HuH-7 (cell line): ENCODE measurements around the gene PNRC2.
A peak's percentile ranks its signal among the peaks of the same experiment; 100 is the strongest.
"Not testable (repeated sequence)": the region's sequence is repeated elsewhere in the genome, so short reads cannot be mapped to it uniquely, and the experiment has no call there.

Source experiments
- DNase-seq: peaks from one replicate; pipeline ENCODE4 v3.0.0; 2011; ENCODE audit warnings: low spot score

The PNRC2 gene

DNA sequence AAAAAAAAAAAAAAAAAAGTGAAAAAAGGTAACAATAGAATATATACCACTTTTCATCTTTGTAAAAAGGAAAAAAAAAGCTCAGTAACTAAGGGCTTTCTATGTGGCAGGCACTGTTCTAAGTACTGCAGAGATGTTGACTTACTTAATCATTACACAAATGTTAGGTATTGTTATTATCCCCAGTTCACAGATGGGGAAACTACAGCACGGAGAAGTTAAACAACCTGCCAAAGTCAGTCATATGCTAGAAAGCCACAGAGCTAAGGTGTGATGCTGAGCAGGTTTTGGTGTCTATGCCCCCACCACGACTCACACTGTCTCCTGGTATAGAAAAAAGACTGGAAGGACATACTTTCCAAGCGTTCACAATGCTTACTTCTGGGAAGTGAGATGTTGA, 6.6 kb upstream of the PNRC2 start:
- DNase-seq = no peak

DNA sequence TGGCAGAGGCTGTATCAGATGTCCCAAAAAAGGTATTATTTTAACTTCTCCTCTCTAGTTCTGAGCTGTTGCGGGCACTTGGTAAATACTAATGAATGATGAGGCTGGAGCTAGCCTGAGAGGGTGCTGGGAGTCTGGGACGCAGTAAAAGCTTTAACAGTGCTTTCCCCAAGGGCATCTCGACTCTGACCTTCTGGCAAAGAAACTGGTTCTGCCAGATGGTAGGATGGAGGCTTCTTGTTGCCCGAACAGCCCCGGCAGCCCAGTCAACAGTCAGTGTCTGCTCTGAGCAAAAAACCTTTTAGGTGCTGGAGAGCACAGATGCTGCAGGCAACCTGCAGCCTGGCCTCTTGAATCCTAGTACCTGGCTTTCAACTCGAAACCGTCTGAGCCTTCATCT, 2.5 kb upstream of the PNRC2 start:
- no peak for DNase-seq

DNA sequence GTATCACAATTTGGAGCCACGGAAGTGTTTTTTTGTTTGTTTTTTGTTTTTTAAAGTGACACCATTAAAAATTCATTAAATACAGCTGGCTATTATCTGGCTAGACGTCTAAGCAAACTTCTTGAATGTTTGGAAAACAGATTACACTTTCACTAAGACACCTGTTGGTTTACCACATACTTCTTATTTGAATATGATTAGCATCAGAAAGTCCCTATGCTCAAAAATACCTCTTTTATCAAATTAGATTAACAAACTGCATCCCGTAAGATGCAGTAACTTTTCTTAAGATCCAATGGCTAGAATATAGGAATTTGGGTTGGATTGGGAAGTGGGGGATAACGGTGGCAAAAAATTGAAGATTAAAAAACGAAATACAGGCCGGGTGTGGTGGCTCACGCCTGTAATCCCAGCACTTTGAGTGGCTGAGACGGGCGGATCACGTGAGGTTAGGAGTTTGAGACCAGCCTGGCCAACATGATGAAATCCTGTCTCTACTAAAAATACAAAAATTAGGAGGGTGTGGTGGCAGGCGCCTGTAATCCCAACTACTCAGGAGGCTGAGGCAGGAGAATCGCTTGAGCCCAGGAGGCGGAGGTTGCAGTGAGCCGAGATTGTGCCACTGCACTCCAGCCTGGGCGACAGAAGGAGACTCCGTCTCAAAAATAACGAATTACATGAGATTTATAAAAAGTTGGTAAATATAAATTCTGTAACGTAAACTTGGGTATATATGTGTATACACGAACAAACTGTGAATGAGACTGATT, 1.4 kb upstream of the PNRC2 start:
- not testable (repeated sequence) for DNase-seq

DNA sequence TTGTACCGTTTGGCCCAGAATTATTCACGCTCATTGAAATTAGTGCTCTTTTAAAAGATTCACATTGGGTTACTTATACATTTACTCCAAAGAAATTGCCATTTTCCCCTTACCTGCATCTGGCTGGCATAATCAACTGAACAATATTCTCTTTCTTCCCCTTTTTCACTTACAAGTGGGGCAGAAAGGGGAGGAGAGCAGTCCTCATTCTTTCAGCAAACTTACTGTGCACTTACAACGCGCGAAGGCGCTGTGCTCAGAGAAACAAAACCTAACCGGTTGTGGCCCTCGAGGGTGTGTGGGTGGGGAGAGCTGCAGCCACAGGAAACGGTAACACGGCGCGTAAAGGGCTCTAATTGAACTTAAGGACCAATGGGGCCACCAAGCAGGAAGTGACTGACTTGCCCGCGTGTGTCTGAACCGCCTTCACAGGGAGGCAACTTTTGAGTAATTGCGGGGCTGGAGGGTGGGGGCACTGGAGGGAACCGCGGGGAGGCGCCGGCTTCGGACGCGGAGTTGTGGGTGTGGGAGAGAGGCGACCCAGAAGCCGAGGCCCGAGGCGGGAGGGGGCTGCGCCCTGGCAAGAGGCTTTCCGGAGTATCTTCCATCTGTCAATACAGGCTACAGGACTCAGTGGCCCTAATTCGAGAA, 693 bp upstream of the PNRC2 start:
- peak; percentile 77 for DNase-seq

DNA sequence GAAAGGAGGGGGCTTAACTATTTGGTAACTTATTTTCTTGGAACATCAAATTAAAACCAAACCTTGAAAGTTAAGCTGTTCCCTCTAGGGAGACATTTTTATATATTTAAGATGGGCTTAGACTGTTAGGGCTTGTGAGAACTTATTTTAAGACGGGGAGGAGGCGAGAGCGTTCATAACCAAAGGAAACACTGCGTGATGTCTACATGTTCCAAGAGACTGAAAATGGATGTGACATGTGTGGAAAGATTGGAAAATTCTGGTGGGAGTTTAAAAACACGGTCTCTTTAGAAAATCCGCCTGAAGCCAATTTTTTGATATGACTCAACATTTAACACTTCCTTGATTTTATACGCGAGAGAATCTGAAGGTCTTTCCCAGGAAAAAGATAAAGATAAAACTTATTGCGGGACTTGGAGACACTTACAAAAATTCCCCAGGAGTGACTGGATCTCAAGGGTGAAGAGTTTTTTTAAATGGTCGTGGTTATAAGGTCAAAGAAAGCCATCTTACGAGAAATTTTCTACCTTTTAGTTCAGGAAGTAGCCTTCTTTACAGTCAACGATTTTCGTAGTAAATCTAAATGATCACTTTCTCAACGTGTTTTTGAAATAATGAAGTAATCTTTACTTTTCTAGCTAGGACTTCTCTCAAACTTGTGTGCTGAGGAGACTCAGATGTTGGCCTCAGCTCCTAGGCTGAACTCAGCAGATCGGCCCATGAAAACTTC, 828 bp downstream of the PNRC2 start:
- no peak for DNase-seq

DNA sequence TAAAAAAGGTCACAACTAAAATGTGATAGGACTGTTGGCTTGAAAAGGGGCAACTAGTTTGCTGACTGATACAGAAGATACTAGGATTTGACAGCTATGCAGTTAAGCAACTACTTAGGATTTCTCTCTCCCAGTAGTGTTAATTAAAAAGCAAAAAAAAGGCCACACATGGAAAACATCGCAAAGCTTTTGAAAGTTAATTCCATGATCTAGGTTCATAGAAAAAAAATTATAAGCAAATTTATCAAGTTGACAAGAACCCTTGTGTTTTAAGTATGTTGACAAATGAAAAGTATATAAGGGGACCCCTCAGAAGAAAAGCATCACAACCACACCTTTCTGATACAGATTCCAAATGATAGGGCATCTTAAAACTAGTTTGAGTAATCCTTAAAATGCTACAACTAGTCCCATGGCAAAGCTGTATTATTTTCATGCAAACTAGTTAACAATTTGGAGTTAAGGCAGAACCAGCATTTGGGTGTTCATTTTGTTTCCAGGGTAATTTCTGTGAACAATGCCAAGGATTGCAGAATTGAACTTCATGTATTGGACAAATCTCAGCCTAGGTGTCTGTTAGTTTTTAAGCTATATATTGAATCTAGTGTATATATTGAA, 4.1 kb downstream of the PNRC2 start:
- no peak for DNase-seq

DNA sequence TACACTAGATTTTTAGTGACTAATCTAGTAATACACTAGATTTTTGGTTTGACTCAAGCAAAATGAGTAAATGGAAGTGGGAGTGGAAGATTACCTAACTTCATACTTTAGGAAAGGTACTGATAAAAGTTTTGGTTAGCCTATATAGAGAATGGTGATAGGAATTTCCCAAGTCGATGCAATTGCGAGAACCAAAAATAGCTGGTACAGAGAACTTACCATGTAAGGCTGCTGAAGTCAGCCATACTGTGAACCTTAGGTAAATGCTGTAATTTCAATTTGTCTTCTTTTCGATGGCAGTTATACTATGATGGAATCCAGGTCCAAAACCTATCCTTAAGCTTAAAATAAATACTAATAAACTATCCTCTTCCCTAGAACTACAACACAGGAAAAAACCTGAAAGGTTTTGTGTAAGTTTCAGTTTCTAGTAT, 4.6 kb downstream of the PNRC2 start:
- no peak for DNase-seq

DNA sequence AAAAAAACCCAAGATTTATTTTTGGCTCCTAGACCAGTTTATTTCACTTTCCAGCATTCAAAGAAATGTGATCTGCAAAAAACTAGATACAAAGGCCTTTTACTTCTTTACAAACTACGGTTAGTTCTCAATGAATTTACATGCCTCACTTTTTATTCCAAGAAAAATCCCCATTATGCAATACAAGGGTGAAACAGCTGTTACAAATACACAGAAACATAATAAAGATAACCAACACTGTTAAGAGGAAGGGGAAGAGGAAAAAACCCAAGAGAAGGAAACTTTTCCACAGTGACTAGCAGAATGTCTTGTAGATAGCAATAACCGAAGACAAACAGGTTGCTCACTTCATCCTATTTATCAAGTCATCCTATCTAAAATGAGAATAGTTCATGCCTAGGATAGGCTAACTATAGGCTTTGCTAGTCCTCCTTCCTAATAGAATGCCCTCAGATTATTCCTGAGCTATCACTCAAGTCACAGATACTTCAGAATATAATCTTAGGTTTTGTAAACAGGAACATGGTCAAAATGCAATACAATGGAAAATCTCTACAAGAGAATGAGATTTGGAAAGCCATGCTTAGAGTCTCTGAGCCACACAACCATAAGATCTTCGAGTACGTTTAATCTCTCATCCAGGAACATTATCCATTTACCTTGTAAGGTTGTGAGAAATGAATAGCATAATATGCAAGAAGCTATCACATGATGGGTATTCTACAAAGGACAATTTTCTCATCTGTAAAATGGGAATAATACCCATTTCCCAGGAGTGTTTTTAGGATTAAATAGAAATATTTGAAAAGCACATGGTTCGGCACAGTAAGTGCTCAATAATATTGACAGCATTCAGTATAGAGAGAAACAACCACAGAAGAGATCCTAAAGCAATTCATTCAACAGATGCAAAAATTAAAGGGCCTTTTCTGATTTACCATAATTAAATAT, 5.4 kb downstream of the PNRC2 start:
- no peak for DNase-seq

DNA sequence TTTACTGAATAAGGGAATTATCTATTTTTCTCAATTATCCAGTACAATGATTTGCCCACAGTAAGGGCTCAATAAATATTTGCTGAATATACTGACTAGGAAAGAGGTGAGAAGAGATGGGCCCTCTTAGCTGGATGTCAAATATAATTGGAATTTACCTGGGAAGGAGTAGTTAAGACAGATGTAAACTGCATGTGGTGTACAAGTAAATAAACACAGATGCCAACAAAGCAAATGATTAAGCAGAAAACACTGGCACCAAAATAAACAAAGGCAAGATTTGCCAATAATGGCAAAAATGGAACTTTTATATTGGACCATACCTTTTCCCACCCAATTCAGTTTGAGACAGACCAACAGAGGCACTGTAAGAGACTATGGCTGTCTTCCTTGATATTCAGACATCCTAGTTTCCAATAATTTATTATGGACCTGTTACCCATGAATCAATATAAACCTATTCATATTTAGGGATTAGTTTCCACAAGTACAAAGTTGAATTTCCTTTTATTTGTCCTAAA, 7.4 kb downstream of the PNRC2 start:
- no peak for DNase-seq

DNA sequence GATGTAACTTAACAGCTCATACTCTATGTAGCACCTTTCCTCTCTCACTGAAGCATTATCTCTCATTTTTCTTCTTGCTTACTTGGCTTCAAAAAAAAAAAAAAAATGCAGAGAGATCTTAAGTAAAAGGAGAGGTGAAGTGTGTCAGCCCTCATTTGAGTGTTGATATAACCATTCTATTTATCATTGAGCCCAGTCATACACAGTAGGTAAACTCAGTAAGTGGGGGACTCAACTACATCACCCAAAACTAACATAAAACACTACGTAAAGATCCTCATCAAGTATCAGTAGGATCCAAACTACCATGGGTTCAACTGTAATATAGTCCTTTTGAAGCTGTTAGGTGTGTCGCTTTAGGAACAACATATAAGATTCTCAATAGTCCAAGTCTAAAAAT, 8.2 kb downstream of the PNRC2 start:
- no peak for DNase-seq

DNA sequence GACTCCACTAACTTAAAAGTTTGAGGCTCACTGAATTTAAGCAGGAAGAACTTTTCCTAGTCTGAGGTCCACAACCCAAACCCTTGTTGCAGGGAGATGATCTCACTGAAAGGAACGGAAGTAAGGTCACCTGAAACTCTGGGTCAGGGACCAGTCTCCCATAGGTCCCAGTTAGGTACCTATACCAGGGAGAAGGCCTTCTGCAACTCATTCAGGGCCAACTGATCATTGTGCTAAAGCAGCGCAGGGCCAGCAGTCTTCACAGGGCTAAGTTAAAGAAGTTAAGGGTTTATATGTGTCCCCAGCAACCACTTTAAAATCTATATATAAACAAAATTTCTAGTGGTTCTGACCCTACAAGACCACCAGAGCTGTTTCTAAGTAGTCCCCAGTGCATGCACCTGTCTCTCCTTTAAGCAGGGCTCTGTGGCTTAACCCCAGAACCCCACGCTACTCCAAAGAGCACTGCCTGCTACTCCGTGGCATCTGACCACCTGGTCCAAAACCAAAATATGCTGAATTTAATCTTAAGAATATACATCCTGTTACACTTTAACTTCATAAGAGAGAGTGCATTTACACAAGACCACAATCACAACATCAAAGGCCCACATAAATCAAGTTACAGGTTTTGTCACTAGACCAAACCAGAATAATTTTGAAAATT, 17.7 kb downstream of the PNRC2 start:
- DNase-seq = no peak

DNA sequence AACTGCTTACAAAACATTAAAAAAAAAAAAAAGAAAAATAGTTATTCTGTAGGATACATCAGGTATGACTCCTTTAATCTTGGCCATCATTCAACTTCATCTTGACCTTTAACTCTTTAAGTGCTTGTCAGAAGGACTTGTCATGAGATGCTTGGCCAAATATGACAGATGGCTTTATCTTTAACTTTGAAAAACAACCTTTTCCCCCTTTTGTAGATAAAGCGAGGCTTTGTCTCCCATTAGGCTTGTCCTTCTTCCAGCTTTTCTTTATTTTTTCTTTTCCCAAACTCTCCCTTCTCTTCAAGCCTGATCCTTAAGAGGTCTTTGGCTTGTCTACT, 18.2 kb downstream of the PNRC2 start:
- no peak for DNase-seq

DNA sequence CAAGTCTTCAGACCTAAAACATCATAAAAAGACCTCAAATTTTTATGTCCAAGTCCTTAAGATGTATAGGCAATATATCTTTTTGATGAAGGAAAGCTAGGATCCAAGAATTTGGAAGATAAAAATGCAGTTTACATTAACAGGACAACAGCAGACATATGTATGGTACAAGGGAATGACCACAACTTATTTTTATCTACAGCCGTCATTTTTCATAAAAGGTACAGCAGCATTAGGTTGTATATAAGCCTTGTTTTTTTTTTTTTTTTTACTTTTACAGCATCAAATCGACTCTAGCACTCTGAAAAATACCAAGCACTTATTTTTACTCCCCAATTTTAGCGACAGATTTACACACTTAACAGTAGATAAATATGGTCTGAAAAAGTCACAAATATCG, 19.2 kb downstream of the PNRC2 start:
- DNase-seq = no peak

DNA sequence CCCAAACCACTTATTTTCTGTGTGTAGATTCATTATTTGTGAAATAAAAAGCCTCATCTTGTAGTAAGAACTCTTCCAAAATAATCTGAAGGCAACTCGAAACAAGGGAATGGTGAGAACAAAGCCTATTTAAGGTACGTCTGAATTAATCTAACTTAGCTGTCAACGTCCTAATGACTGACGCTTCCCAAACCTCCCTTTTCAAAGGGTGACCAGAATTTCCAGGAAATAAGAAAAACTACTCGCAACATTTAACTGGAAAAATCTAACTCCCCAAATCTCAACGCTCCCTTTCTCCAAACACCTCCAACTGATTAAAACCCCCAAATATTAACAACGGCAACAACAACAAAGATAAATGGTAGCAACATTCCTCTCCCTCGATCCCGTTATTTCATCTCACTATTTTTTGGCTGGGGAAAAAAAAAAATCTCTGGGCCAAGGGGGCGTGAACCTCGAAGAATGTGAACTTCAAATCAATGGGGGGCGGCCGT, 19.8 kb downstream of the PNRC2 start:
- no peak for DNase-seq

DNA sequence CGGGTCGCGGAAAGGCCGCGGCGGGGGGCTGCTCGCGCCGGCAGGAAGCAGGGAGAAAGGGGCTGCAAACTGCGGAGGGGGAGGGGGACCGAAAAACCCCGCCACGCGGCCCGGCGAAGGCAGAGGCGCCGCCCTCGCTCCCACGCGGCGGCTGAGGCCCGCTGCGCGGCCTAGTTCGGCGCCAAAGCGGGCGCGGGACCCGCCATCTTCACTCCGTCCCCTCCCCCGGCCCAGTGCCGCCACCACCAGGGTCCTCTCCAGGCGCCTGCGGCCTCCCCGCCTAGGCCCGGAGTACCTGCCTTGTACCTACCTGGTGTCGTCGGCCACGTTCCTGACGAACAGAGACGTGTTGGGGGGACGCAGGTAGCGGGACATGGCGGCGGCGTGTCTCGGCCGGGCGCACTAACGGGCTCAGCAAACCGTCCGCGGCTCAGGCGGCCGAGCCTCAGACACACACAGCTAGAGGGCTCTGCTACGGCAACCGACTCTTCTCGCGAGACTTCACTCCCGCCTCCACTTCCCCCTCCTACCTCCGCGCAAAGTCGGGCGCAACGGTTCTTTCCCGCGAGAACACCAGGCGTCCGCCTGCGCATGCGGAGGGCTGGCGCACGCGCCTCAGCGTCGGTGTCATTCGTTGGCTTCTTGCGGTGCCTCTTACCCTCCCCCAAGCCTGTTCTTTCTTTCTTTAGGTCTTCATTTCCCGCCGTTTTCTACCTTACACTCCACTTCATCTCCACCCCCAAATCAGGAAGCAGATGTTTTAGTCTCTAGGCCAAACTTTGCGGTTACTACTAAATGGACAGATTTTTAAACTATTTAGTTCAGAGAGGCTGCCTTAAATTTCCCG, 20.5 kb downstream of the PNRC2 start, which contains the start of gene SRSF10:
Gene SRSF10 (minus strand): TSS at position 447 of the 847 bp plus-strand sequence. CDS start 72 bp downstream, at position 375.
- peak; percentile 92 for DNase-seq

DNA sequence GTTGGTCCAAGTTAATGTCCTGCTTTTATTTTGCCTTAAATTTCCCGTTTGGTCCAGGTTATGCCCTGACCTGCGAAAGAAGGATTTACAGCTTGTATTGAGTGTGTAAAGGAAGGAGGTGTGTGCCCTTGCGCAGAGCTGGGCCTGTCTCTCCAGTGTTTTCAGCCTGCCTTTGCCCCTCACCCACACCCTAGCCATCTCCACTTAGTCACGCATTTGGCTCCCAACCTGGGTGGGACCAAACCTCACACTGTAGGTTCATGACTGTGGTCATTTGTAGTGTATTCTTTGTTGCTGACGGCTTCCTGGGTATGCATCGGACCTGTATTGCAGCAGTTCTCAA, 21.1 kb downstream of the PNRC2 start:
- peak; percentile 24 for DNase-seq

DNA sequence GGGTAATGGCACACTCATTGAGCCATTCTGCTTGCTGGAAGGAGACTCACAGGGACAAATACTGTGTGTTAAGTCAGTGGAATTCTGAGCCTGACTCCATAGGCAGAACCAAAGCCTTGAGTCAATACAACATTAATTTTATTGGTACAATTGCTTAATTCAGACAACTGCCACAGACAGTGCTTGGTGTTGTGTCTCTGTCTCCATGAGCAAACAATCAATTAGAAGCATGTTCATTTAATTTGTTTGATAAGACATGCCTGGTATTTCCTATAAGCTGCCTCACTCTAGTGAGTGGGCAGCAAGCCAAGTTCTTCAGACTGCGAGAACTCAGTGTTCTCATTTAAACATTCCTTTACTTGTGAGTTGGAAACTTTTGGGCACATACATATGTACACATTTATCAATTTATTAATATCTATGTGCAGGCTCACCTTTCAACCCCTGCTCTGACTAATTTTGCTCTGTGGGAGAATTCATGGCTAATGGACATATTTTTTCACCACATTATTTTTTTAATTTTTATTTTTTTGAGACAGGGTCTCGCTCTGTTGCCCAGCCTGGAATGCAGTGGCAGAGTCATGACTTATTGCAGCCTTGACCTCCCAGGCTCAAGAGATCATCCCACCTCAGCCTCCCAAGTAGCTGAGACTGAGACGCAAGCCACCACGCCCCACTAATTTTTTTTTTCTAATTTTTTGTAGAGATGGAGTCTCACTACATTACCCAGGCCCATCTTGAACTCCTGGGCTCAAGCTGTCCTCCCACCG, 25.0 kb downstream of the PNRC2 start:
- no peak for DNase-seq

DNA sequence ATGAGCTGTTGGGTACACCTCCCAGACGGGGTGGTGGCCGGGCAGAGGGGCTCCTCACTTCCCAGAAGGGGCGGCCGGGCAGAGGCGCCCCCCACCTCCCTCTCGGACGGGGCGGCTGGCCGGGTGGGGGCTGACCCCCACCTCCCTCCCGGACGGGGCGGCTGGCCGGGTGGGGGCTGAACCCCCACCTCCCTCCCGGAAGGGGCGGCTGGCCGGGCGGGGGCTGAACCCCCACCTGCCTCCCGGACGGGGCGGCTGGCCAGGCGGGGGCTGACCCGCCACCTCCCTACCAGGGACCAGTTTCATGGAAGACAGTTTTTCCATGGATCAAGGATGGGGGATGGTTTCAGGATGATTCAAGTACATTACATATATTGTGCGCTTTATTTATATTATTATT, 27.4 kb downstream of the PNRC2 start:
- DNase-seq = not testable (repeated sequence)

DNA sequence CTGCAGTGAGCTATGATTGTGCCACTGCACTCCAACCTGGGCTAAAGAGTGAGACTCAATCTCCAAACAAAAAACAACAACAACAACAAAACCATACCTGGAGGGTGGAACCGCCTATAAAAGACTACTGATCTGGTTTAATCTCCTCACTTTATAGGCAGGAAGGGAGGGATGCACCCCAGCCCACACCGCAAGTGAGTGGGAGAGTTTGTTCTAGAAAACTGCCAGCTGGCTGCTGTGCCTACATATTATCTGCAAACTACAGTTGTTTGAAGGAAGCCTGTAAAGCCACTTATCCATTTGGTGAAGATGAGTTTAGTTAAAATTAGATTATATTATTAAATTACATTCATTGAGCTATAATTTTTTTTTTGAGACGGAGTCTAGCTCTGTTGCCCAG, 29.6 kb downstream of the PNRC2 start:
- no peak for DNase-seq
